Keratinocyte (primary cell): ENCODE measurements around the gene SPATA32. TPM values are rescaled to one million over a fixed set of nuclear protein-coding genes. Genes with fewer than 3 reads are reported as not detected.

Source experiments
- DNase-seq: peaks from one replicate; pipeline ENCODE4 v3.0.0-alpha.2; 2011; ENCODE audit warnings: low read depth, missing footprints, low spot score
- FAIRE-seq: peaks from 2 replicates; lab custom pipeline; 2011; peaks lifted over from hg19 to GRCh38; lab: Jason Lieb, UNC
- H2AFZ ChIP-seq: 2 replicates; pipeline ENCODE4 v1.6.0; 2012; ENCODE audit warnings: low read length, control low read depth, inconsistent platforms; ENCODE audit not compliant: control insufficient read depth
- H3K27ac ChIP-seq: 2 replicates; pipeline ENCODE4 v1.5.1; 2011; ENCODE audit warnings: low read length; ENCODE audit not compliant: control insufficient read depth, insufficient read depth
- H3K27me3 ChIP-seq: 3 replicates; pipeline ENCODE4 v1.6.0; 2011; ENCODE audit warnings: low read length; ENCODE audit not compliant: control insufficient read depth, insufficient read depth; ENCODE audit errors: extremely low read depth
- H3K36me3 ChIP-seq, 2 experiments: 2 replicates in 1 of 2; 3 replicates in 1 of 2; pipeline ENCODE4 v1.5.1; 2011; ENCODE audit warnings: low read length in 2 of 2, mild to moderate bottlenecking in 1 of 2; ENCODE audit not compliant: control insufficient read depth in 2 of 2, insufficient read depth in 2 of 2; ENCODE audit errors: extremely low read depth in 1 of 2
- H3K4me1 ChIP-seq: 3 replicates; pipeline ENCODE4 v1.5.1; 2011; ENCODE audit warnings: low read length; ENCODE audit not compliant: control insufficient read depth, insufficient read depth; ENCODE audit errors: extremely low read depth
- H3K4me2 ChIP-seq: 3 replicates; pipeline ENCODE4 v1.6.0; 2011; ENCODE audit warnings: low read depth, low read length; ENCODE audit not compliant: control insufficient read depth, insufficient read depth; ENCODE audit errors: extremely low read depth
- H3K4me3 ChIP-seq, 3 experiments: fragments of 200-600 bp in 1 of 3; sonication (generic) in 1 of 3; 2 replicates in 2 of 3; 3 replicates in 1 of 3; pipeline ENCODE4 v1.5.1; 2011 to 2016; ENCODE audit warnings: low read length in 3 of 3, mild to moderate bottlenecking in 3 of 3, control low read depth in 2 of 3, inconsistent platforms in 1 of 3, low read depth in 1 of 3, mixed read lengths in 1 of 3, mixed run types in 1 of 3, moderate library complexity in 1 of 3; ENCODE audit not compliant: control insufficient read depth in 2 of 3, insufficient read depth in 2 of 3; ENCODE audit errors: extremely low read depth in 1 of 3
- H3K79me2 ChIP-seq: 2 replicates; pipeline ENCODE4 v1.6.0; 2012; ENCODE audit warnings: low read length; ENCODE audit not compliant: control insufficient read depth, insufficient read depth
- H3K9ac ChIP-seq: 3 replicates; pipeline ENCODE4 v1.6.0; 2011; ENCODE audit warnings: low read length; ENCODE audit not compliant: control insufficient read depth, insufficient read depth; ENCODE audit errors: extremely low read depth
- H3K9me1 ChIP-seq: 3 replicates; pipeline ENCODE4 v1.6.0; 2011; ENCODE audit warnings: low read length; ENCODE audit not compliant: control insufficient read depth, insufficient read depth; ENCODE audit errors: extremely low read depth
- H3K9me3 ChIP-seq: 2 replicates; pipeline ENCODE4 v1.5.1; 2012; ENCODE audit warnings: low read depth, low read length; ENCODE audit not compliant: control insufficient read depth
- H4K20me1 ChIP-seq: 3 replicates; pipeline ENCODE4 v1.6.0; 2011; ENCODE audit warnings: low read length; ENCODE audit not compliant: control insufficient read depth, insufficient read depth; ENCODE audit errors: extremely low read depth
- EZH2 ChIP-seq: IDR thresholded peaks from one replicate; pipeline ENCODE4 v1.6.1; 2012; ENCODE audit warnings: inconsistent platforms, mild to moderate bottlenecking, low read length, moderate library complexity
- dilution Hi-C: fragments of 300-500 bp; cut with MboI; formaldehyde crosslinking; loops from one replicate; pipeline ENCODE4 v1.7.0; 2020; ENCODE audit warnings: low sequenced_read_pairs; ENCODE audit not compliant: extremely low pct_ligation_motif_present
- polyA plus RNA-seq, 5 experiments: library from polyadenylated mRNA; depleted of rRNA in 3 of 5; stranded (reverse) in 3 of 5; stranded (forward) in 1 of 5; unstranded in 1 of 5; fragments of >200 nt; gene quantifications; 1 replicate in 1 of 5; 2 replicates in 3 of 5; 3 replicates in 1 of 5; pipeline versions ENCODE4 v1.2.1 to v1.2.3, GENCODE V29; 2011 to 2012; ENCODE audit warnings: missing spikeins in 2 of 5, low read depth in 1 of 5, low replicate concordance in 1 of 5
- TF ChIP-seq, protein P1 (sequence below), 3 experiments: IDR thresholded peaks in 1 of 3; conservative IDR thresholded peaks in 1 of 3; optimal IDR thresholded peaks in 1 of 3; 2 replicates in 2 of 3; 3 replicates in 1 of 3; pipeline versions ENCODE3 to v1.5.1; 2011; ENCODE audit warnings: low read length in 3 of 3, mild to moderate bottlenecking in 3 of 3, moderate library complexity in 2 of 3, control low read depth in 1 of 3, inconsistent platforms in 1 of 3; ENCODE audit not compliant: insufficient read depth in 2 of 3; ENCODE audit errors: extremely low read depth in 1 of 3

Gene SPATA32
- polyA plus RNA-seq, 1 donor (not counting 4 experiments of a cell fraction or from before 2014, with no cell fraction given) = not detected

GRCh38 chr17:45269912-45270311, 8.0 kb upstream of the SPATA32 start:
- Histone ChIP-seq H3K27ac (no peak overlapping the region), H4K20me1 (peaks cover 3% of the 10 kb centered on the region), H2AFZ (no peak overlapping the region), H3K9me1 (no peaks in the 10 kb centered on the region), H3K79me2 (no peaks in the 10 kb centered on the region), H3K36me3 (peaks cover 57 to 62% of the 10 kb centered on the region in 2 experiments), H3K27me3 (no peaks in the 10 kb centered on the region), H3K9me3 (no peaks in the 10 kb centered on the region), H3K4me1 (no peaks in the 10 kb centered on the region), H3K9ac (no peak overlapping the region), H3K4me2 (no peak overlapping the region), H3K4me3 (no peak overlapping the region)
- DNase-seq = no peak
- TF ChIP-seq, protein P1, sequence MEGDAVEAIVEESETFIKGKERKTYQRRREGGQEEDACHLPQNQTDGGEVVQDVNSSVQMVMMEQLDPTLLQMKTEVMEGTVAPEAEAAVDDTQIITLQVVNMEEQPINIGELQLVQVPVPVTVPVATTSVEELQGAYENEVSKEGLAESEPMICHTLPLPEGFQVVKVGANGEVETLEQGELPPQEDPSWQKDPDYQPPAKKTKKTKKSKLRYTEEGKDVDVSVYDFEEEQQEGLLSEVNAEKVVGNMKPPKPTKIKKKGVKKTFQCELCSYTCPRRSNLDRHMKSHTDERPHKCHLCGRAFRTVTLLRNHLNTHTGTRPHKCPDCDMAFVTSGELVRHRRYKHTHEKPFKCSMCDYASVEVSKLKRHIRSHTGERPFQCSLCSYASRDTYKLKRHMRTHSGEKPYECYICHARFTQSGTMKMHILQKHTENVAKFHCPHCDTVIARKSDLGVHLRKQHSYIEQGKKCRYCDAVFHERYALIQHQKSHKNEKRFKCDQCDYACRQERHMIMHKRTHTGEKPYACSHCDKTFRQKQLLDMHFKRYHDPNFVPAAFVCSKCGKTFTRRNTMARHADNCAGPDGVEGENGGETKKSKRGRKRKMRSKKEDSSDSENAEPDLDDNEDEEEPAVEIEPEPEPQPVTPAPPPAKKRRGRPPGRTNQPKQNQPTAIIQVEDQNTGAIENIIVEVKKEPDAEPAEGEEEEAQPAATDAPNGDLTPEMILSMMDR (optimal IDR thresholded peaks at IDR 0.05 in 1 of 3, IDR thresholded peaks at IDR 0.05 in 1 of 3, conservative IDR thresholded peaks at IDR 0.05 in 1 of 3; ENCODE audit: extremely low read depth in 1 of 3, insufficient read depth in 2 of 3, low read length in 3 of 3) = no peak
- no peak for TF ChIP-seq EZH2
- no peak for FAIRE-seq
- dilution Hi-C loops = no loop called here

DNA sequence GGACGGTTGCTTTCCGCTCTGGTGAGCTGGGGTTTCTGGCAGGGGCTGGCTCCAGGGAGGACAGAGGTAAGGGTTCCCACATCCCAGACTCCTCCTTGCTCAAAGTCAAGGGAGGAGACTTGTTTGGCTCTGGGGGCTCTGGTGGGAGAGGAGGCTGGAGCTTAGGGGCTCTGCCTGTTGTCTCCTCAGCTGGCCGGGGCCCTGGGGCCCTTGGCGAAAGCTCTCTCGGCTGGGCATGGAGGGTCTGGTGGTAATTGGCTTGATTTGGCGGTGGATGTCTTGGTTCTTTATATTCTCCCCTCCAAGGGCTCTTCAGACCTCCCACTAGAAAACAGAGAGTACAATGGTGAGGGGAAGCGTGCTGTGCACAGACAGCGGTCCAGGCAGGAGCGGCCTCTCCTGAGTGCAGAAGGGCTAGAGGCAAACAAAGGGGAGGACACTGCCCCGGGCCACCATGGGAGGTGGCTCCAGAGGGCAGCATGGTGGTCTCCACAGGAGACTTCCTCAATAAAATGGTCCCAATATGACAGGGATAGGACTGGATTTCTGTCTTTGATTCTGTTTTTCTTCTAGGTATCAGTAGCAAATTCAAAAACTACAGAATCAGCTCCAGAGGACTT, 5.7 kb upstream of the SPATA32 start:
- H3K9ac ChIP-seq = no peak overlapping the region
- peaks cover 7% of the 10 kb centered on the region for H3K4me1 ChIP-seq
- peaks cover 57 to 62% of the 10 kb centered on the region in 2 experiments for H3K36me3 ChIP-seq
- H3K9me3 ChIP-seq = no peaks in the 10 kb centered on the region
- dilution Hi-C loops = no loop called here
- H4K20me1 ChIP-seq = peaks cover 3% of the 10 kb centered on the region
- H3K79me2 ChIP-seq = no peaks in the 10 kb centered on the region
- no peak overlapping the region for H2AFZ ChIP-seq
- no peaks in the 10 kb centered on the region for H3K27me3 ChIP-seq
- no peak overlapping the region for H3K4me3 ChIP-seq
- H3K4me2 ChIP-seq = no peak overlapping the region
- DNase-seq (no peak), FAIRE-seq (no peak)
- H3K27ac ChIP-seq = no peak overlapping the region
- no peaks in the 10 kb centered on the region for H3K9me1 ChIP-seq
- TF ChIP-seq EZH2 = no peak
- TF ChIP-seq, protein P1 (optimal IDR thresholded peaks at IDR 0.05 in 1 of 3, IDR thresholded peaks at IDR 0.05 in 1 of 3, conservative IDR thresholded peaks at IDR 0.05 in 1 of 3; ENCODE audit: extremely low read depth in 1 of 3, insufficient read depth in 2 of 3, low read length in 3 of 3) = no peak
